Hematopoietic multipotent progenitor cell treated with erythropoietin and hydrocortisone succinate and interleukin-3 and kit ligand, for 15 days (in vitro differentiated cells): ENCODE results near the gene MOGAT3.
A peak's percentile ranks its signal among the peaks of the same experiment; 100 is the strongest.

Source experiments
- DNase-seq: peaks from one replicate; pipeline ENCODE4 v3.0.0-alpha.2; 2015; ENCODE audit warnings: low spot score

The MOGAT3 gene, protein sequence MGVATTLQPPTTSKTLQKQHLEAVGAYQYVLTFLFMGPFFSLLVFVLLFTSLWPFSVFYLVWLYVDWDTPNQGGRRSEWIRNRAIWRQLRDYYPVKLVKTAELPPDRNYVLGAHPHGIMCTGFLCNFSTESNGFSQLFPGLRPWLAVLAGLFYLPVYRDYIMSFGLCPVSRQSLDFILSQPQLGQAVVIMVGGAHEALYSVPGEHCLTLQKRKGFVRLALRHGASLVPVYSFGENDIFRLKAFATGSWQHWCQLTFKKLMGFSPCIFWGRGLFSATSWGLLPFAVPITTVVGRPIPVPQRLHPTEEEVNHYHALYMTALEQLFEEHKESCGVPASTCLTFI

DNA sequence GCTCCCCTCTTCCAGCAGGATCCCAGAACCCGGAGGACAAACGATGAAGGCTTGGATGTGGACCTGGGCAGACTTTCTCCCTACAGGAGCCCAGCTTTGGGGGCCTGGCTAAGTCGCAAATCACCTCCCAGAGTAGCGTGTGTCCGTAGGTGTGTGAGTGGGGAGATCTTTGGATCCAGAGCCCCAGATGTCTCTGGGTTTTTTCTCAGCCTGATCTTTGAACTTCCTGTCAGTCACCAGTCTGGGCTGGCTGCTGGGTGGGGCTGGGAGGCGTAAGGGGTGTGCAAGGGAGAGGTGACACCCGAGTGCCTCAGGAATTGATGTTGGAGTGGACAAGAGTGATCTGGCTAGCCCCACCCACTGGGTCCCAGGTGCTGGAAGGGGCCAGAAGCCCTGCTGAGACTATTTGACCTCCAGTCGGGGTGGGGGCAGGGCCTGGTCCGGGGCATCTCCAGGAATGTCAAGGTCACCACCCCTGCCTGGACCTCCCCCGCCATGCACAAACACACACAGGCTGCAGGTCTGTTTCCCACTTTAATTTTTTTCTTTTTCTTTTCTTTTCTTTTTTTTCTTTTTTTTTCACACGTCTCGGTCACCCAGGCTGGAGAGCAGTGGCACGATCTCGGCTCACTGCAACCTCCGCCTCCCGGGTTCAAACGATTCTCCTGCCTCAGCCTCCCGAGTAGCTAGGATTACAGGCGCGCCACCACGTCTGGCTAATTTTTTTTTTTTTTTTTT lies at the start of gene MOGAT3:
Gene MOGAT3 (minus strand): TSS at position 175 of the 738 bp plus-strand sequence. CDS start 182 bp downstream, outside the sequence.
- no peak for DNase-seq

DNA sequence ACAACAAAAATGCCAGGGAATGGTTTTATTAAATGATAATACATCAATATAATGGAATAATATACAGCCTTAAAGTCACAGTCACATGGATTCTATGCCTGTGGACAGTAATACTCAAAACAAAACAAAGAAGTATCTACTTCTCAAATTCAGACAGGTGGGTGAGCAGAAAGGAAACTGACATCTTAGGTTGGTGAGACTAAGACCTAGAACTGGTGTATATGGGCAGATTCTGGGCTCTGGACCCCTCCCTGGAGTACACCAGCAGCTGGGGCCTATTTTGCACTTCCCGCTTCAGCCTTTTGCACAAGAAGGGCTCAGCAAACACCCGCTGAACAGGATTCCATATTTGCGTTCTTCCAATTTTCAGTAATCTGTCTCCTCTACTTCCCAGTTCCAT lies 49.5 kb upstream of the MOGAT3 start:
- DNase-seq: no peak

DNA sequence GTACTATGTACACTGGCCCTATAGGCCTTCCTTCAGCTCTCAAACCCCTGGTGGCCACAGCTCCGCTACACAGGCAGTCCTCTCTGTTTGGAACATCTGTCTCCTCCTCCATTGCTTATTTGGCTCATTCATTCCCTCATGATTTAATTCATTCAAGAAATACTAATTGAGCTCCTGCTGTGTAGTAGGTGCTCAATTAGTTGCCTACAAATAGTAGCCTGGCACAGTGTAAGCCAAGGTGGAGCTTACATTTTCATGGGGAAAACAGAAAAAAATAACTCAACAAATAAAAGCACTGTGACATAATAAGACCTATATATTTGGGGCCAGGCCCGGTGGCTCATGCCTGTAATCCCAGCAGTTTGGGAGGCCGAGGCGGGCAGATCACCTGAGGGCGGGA lies 47.4 kb upstream of the MOGAT3 start:
- DNase-seq: no peak

DNA sequence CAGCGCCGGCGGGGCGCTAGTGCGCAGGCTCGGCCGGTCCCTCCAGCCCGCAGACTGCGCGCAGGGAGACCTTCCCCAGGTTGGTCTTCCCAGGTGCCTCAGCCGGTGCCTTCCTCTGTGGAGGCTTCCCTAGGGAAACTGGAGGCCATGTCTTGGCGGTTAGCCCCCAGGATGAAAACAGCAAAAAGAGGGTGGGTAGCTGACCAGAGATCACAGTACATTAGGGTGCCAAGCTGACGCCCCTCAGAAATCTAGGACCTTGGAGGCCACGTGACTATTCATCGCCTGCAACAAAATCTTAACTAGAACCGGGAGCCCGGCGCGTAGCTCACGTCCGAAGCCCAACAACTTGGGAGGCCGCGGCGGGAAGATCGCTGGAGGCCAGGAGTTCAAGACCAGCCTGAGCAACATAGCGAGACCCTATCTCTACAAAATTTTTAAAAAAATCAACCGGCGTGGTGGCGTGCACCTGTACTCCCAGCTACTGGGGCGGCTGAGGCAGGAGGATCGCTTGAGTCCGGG lies 44.4 kb upstream of the MOGAT3 start:
- DNase-seq: no peak

DNA sequence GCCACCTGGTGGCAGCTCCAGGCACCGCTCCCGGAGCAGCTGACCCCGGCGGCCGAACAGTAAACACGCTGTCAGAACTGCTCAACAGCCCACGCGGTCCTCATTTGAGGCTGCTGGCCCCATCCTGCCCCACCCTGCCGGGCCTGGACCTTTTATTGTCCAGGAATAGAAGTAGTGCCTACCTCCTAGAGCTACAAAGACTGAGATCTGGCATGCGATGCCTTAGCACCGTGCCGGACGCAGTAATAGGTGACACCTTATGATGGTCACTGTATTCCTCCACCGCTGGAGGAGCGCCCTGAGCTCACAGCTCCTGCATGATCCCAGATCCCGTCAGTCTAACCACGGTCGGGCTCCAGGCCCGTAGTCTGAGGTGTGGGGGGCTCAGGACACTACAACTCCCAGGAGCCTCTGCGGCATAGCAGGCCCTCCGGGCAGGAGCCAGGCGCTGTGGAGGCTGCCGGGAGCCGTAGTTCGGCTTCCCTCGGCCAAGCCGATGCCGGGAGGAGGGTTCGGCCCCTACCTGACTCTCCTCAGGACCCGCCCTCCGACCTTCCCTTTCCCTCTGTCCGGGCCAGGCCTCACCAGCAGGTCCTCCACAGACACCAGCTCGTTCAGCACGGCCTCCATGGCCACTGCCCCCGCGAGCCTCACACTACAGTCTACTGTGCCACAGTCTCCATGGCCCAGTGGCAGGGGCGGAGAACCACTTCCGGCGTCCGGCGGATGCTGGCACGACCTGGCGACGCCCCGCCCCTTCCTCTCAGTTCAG lies 43.7 kb upstream of the MOGAT3 start, which contains the start of gene FIS1:
Gene FIS1 (minus strand): TSS at position 707 of the 772 bp plus-strand sequence. CDS start 77 bp downstream, at position 630.
- DNase-seq: peak; percentile 93

DNA sequence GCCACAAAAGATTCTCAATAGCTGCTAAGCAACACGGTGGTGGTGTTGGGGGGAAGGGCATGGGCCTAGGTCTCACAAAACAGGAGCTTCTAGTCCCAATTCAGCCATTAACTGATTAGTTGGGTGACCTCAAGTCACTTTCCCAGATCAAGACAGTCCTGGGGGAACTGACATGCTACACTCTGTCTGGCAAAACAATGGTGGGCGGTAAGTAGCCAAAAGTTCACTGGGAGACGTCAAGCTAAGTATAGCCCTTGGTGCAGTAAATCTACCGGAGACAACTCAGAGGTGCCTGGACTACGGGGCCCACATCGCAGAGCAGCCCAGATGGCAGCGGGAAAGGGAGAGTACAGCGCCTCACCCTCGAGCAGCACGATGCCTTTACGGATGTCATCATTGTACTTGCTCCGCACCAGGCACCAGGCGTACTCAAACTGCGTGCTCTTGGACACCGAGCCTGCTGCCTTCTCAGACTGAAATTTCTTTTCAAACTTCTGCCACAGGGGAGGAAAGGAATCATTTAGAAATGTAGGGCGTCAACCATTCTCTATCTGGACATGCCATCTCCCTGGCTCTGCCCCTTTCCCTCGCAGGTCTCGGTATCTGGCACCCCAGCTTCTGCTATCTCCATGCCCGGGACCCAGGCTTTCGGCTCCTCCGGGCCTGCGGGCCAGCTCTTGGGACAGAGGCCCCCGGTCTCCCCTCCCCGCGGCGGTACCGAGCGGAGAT lies 43.0 kb upstream of the MOGAT3 start:
- peak; percentile 96 for DNase-seq

DNA sequence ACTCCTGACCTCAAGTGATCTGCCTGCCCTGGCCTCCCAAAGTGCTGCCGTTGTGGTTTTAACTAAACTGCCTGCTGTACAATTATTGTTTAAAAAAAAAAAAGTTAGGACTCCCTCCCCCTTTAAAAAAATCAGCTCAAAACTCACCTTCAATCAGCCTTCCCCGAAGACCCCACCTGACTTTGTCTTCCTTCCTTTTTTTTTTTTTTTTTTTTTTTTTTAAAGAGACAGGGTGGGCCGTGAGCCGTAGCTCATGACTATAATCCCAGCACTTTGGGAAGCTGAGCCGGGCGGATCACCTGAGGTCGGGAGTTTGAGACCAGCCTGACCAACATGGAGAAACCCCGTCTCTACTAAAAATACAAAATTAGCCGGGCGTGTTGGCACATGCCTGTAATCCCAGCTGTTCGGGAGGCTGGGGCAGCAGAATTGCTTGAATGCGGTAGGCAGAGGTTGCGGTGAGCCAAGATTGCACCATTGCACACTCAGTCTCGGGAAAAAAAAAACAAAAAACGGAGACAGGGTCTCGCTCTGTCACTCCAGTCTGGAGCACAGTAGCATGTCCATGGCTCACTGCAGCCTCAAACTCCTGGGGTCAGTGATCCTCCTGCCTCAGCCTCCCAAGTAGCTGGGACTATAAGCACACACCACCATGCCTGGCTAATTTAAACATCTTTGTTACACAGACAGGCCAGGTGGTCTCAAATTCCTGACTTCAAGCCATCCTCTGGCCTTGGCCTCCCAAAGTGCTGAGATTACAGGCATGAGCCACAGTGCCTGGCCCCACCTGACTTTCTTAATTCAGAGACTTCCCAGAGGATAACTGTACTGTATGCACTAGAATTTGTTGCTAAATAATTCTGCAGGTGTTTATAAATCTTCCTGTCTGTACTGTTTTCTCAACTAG lies 40.9 kb upstream of the MOGAT3 start:
- no peak for DNase-seq

DNA sequence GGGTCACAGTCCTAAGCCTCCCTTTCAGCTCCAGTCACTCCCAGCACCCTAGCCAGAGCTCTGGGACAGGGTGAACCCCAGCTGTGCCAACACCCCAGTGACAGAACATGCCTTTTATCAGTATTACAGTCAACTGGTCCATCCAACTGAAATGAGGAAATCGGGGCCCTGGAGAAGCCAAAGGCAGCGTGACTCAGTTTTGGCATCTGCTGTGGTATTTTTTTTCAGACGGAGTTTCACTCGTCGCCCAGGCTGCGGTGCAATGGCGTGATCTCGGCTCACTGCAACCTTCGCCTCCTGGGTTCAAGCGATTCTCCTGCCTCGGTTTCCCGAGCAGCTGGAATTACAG lies 40.2 kb upstream of the MOGAT3 start:
- DNase-seq: peak; percentile 86

DNA sequence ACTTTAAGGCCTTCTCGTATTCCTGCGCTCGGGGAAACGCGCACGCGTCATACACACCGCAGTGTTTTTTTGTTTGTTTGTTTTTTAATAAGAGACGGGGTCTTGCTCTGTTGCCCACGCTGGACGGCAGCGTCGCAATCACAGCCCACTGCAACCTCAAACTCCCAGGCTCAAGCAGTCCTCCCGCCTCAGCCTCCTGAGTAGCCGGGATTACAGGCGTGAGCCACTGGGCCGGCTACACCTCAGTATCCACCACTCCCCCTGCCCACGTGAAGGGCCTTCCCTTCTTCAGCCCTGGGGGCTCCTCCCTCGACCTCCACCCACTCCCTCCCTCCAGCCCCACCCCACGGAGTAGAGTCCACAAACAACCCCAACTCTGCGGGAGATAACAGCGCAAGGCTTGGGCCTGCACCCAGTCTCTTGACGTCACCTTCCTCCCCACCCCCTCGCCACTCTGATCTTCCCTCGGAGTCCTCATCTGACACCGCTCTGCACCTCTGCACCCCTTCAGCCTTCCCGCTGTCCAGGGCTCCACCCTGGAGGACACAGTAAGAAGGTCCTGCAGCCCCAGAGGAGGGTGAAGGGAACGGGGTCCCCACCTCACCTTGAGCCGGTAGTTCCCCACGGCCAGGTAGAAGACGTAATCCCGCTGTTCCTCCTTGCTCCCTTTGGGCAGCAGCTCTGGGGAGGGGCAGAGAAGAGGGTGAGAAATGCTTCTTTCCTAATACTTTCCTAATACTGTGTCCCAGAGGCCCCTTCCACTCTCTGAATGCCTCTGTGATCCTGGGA lies 39.6 kb upstream of the MOGAT3 start:
- DNase-seq: peak; percentile 93

DNA sequence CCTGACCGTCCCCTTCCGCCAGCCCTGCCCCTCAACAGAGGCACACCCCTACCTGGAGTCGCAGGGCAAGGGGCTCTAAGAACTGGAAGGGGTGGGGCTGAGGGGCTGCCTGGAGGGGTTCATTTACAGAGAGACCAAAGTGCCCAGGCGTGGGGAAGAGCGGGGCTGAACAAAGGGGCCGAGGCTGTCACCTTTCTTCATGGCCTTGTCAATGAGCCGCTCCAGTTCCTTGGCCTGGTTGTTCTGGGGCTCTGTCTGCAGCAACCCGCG lies 39.0 kb upstream of the MOGAT3 start:
- no peak for DNase-seq

DNA sequence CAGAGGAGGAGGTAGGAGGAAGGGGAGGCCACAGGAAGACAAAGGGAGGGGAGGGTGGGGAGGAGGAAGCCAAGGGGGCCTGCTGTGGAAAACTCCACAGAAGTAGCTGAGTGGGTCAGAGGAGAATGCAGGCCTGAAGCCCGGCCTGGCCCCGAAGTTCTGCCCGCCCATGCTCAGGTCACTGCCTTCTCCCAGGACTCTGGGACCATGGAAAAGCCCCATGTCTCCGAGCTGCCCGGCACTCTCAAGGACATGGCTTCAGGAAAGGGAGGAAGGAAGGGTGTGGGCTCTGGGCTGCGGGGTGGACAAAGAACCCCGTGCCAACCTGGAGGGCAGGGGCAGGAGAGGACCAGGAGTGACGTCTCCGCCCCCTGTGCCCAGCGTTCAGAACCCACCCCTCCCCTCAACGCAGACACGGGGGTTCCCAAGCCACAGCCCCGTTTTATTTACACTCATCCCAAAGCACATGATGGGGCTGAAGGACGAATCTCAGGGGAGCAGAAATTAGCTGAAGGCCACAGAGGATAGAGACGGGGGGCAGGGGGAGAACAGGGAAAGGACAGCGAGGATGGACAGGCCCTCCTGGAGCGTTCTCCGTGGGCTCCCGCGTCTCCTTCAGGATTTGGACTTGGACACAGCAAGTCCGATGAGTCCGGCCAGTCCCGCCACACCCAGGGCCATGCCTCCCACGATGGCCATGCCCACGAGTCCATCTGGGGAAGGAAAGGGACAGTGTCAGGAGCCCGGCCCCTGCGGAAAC lies 38.5 kb upstream of the MOGAT3 start:
- DNase-seq: no peak

DNA sequence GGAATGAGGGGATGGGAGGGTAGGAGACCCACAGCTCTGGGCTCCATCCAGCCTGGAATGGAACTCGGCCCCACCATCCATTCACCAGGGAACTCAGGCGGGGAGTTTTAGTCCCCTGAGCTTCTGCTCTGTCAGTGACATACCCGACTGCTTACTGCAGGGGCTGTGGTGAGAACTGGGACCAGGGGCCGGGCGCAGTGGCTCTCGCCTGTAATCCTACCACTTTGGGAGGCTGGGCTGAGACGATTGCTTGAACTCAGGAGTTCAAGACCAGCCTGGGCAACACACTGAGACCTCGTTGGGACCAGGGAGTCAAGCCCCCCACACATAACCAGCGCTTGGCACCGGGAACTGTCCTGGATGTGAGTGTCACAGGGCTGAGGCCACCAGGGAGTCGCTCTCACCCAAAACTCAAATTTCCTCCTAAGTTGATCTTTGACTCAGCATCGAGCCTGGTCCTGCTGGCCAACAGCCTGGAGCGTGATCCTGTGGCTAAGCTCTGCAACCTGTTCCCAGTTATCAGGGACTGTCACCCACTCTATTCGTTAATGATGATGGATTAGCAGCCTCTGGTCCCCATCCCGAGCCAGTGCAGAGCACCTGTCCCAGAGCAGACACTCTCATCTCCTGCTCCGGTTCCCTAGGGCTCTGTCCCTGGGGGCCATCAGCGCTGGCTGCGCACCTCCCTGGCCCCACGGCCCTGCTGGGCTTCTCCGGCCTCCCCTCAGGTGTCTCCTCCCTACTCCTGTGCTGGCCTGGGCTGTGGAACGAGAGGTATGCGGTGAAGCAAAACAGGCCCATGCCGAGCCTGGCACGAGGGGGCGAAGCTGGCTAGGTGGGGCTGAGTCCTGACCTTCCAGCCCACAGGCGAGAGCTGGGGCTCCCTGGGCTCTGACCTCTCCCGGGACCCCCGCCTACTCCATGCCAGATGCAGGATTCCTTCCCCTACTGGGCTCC lies 37.7 kb upstream of the MOGAT3 start:
- DNase-seq: no peak

DNA sequence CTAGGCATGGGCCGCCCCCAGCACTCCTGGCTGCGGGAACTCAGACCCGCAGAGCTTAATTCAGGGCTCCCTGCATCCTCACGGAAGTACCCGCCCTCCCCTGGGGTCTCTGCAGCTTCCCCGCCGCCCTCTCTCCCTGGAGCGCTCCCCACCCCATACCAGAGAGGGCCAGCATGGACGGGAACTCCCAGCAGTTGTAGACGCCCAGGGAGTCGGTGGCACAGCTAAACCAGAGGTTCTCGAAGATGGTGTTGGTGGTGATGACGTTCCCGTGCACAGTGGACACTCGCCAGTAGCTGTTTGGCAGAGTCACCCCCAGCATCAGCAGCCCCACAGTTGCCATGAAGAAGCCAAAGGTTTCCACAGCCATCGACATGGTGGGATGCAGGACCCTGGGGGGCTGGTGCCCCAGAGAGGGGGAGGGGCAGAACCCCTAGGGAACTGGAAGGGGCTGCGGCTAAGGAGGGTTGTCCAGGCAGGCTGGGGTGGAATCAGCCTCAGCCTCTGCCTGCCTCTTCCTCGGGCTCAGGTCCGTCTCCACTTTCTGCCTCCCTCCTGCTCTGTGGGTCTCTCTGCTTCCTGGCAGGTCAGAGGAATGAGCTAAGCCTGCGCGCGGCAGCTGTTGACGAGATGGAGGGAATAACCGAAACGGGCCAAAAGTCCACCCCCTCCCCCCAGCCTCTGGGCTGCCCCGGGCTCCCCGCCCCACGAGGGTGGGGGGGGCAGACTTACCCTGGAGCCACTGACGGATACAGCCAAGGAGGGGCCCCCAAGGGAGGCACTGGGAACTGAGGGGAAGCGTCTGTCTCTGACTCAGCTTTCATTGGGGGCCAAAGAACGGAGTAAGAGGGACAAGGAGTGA lies 36.6 kb upstream of the MOGAT3 start, which contains the start of gene CLDN15:
Gene CLDN15 (minus strand): TSS at position 597 of the 862 bp plus-strand sequence. CDS start 221 bp downstream, at position 376.
- no peak for DNase-seq

DNA sequence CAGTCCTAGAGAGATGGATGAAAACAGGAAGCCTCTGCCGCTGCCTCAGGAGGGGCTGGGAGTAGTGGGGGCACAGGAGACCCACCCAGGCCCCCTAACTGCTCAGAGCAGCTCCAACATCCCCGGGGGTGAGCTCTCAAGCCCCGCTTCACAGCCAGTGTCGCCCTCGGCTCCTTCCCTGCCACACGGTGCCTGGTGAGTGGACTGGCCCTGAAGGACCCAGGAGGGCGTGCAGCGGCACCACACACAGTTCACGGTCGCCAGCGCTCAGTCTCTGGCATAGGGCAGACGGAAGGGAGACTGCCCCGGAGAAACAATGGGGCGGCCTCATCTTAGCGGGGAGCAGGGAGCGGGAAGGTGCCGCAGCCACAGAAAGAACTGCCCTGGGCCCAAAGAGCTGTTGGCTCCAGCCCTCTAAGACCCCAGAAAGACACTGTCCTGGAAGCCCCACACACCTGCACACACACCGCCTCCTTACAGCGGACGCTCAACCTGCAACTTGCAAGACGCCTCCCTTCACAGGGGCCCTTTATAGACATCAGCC lies 35.5 kb upstream of the MOGAT3 start:
- no peak for DNase-seq

DNA sequence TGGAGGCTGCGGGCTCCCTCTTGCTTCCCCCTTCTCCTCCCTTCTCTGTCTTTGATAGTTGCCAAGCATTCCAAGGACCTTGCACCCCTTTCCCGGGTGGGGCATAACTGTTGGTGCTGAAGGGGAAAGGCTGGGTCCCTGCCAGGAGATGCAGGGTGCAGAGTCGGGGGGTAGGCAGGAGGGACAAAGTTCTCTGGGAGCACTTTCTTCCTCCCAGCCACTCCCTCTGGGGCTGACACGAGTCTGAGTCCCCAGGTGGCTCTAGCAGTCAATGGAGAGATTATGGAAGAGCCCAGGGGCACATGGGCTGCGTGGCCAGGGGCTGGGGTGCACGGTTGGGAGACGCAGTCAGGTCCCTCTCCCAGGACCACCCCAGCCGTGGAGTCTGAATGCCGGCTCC lies 34.7 kb upstream of the MOGAT3 start:
- DNase-seq: no peak

DNA sequence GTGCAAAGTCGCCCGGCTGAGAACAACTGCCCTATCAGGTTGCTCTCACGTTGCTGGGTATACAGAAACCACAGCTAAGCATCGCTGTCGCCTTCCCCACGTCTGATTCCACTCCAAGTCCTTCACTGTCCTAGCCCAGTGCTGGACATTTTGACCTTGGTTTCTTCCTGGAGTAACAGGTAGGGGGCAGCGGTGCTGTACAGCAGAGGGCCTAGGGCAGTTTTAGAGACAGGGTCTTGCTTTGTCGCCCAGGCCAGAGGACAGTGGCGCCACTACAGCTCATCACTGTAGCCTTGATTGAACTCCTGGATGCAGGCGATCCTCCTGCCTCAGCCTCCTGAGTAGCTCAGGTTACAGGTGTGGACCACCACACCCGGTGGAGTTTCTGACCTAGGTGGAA lies 34.2 kb upstream of the MOGAT3 start:
- DNase-seq: peak; percentile 58

DNA sequence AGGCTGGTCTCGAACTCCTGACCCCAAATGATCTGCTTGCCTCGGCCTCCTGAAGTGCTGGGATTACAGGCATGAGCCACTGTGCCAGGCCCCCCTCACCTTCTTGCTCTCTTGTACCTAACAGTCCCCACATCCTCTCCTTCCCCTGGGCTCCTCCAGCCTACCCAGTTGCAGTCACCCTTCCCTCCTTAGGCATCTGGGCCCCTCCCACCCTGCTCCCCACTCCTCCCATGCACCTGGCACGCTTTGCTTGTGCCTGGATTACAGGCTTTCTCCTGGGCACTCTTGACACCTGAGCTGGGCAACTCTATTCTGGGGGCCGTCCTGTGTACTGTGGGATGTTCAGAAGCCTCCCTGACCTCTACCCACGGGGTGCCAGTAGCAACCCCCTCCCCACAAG lies 33.8 kb upstream of the MOGAT3 start:
- no peak for DNase-seq
